ENCODE measurements around the gene PICK1. TPM values are rescaled to one million over a fixed set of nuclear protein-coding genes. Genes with fewer than 3 reads are reported as not detected.
"Not testable (repeated sequence)": the region's sequence is repeated elsewhere in the genome, so short reads cannot be mapped to it uniquely, and the experiment has no call there.

The PICK1 gene
- total RNA-seq, 1 donor from 2014 or later: 13.5 TPM

- peak; percentile 90 for DNase-seq (ENCODE audit: low spot score)
These were observed 54.0 kb downstream of the PICK1 start for GRCh38 chr22:38110863-38111852.

DNA sequence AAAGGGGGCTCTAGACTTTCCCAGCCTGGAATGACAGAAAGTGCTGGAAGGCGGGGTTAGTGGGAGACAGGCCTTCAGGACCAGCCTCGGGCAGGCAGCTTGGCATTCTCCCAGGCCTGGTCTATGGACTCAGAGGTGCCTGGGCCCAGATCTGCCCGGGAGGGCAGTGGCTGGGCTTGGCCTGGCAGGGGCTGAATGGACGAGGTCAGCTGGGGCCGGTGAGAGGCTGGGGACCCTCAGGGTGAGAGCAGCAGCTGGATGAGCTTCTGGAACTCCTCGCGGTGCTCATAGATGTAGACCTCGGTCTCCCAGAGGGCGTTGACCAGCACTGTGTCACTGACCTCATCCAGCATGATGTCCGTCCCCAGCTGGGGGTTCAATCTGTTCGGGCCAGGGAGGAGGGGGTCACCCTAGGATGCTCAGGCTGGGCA lies 54.7 kb downstream of the PICK1 start:
- no peak for DNase-seq (ENCODE audit: low spot score)

DNA sequence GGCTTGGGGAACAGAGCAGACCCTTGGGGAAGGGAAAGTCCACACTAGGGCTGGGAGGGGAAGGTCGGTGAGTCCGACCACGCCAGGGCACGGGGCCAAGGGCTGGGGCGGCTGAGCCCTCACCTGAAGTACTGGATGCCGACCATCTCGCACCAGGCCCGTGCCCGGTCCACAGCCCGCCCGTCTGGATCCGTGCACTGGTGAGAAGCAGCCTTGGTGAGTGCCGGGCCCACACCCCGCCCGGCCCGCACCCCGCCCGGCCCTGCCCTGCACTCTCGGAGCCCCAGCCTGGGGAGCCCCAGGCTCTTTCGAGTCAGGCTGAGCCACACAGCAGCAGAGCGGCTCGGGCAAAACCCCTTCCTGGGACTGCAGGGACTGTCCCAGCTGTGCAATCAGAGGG lies 55.2 kb downstream of the PICK1 start:
- DNase-seq (ENCODE audit: low spot score): no peak

GRCh38 chr22:38114484-38115398 lies 57.5 kb downstream of the PICK1 start:
- DNase-seq (ENCODE audit: low spot score): peak; percentile 94

DNA sequence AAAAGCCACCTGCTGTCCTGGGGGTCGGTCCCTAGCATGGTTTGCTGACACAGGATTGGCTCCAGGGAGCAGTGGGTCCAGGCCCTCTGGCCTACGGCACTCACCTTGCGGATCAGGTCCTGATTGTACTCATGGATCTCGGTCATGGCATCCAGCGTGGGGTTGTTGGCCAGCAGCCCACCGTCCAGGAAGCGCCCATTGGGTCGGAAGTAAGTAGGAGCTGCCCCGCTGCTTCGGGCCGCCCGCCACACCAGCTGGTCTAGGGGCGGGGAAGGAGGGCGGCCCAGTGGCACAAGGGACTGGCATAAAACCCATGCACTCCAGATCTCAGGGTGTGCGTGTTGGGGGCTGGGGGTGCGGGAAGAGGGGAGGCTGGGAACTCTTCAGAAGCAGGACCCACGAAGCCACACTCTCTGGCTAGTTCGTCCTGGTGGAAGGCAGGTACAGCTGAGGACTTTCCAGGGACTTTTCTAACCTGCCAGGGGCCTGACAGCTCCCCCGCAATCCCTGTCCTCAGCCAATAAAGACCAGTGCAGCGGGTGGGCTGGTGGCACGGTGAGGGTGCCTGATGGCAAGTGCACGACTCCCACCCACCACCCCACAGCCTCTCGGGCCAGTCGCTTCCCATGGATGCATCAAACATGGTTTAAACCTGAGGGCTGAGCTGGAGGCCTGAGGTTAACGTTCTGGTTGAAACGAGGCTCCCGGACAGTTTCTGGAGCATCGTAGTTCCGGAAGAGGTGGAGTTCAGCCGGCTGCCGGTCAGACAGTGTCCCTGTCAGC lies 58.4 kb downstream of the PICK1 start:
- no peak for DNase-seq (ENCODE audit: low spot score)

DNA sequence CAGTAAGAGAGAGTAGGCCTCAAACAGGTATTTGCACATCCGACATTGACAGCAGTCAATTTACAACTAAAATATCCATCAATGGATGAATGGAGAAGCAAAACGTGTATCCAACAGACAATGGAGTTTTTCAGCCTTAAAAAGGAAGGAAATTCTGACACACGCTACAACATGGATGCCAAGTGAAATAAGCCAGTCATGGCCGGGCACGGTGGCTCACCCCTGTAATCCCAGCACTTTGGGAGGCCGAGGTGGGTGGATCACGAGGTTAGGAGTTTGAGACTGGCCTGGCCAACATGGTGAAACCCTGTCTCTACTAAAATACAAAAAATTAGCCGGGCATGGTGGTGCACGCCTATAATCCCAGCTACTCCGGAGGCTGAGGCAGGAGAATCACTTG lies 60.4 kb downstream of the PICK1 start:
- not testable (repeated sequence) for DNase-seq (ENCODE audit: low spot score)

- DNase-seq (ENCODE audit: low spot score): no peak
These were observed 61.0 kb downstream of the PICK1 start for GRCh38 chr22:38118182-38118581.

- DNase-seq (ENCODE audit: low spot score): not testable (repeated sequence)
These were observed 61.5 kb downstream of the PICK1 start for GRCh38 chr22:38118747-38119146.

GRCh38 chr22:38120359-38121110 lies 63.3 kb downstream of the PICK1 start:
- no peak for DNase-seq (ENCODE audit: low spot score)

DNA sequence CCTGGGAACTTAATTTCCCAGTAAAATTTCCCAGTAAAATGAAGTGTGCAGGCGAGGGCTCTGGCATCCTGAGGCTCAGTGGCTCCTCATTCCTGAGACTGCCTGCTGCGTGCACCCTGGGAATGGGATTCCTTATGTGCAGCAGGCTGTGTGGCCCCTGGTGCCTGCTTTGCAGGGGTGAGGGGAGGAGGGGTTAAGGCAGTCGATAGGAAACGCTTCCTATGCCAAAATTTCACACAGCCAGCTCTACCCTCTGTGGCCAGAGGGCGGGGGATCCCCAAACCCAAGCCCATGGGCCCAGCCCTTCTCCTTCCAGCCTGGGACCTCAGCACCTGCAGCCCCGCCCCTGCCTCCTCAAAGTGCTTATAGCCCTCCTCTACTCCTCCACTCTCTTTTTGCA lies 65.4 kb downstream of the PICK1 start:
- no peak for DNase-seq (ENCODE audit: low spot score)

DNA sequence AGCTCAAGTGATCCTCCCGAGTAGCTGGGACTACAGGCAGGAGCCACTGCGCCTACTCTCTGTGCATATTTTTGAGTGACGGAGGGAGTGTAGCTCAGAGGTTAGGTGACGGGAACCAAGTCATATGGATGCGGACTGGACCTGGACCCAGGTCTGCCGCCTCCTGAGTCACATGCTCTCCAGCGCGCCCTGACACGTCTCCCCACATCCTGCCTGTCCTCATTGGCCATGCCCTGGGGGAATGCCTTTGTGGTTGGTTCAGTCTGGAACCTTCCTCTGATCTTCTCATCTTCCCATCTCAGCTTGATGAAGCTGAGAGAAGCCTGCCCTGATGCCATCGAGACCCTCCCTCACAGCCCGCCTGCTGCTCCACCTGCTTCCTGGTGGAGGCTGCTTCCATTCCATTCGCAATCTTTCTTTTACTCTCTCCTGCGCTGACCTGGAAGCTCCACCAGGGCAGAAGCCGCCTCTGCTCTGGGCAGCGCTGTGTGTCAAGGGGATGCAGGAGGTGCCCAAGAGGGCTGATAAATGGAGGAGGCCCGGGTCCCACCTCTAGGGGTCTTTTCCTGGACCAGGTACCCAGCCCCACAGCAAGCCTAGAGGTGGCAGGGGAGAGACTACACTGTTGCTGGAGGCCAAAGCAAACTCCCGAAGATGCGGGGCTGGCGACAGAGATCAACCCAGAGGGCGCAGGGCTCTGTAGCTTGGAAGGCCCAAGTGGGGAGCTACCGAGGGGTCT lies 67.2 kb downstream of the PICK1 start:
- DNase-seq (ENCODE audit: low spot score): no peak

- no peak for DNase-seq (ENCODE audit: low spot score)
These were observed 67.9 kb downstream of the PICK1 start for GRCh38 chr22:38125038-38125610.

Other genes with a start within 250 kb of the PICK1 start
- gene GCAT, start 249.5 kb upstream of the PICK1 start, total RNA-seq: 4.3 TPM
- gene GALR3, start 234.0 kb upstream of the PICK1 start, total RNA-seq: not detected
- gene ANKRD54, start 213.1 kb upstream of the PICK1 start, total RNA-seq: 15.6 TPM
- 258 TPM for gene EIF3L, start 208.0 kb upstream of the PICK1 start, total RNA-seq
- 44.7 TPM for gene MICALL1, start 151.1 kb upstream of the PICK1 start, total RNA-seq
- gene C22orf23, start 103.8 kb upstream of the PICK1 start, total RNA-seq: not detected
- gene POLR2F, start 103.7 kb upstream of the PICK1 start, total RNA-seq: 56.9 TPM
- not detected for gene SOX10, start 72.8 kb upstream of the PICK1 start, total RNA-seq
- gene SLC16A8, start 26.8 kb downstream of the PICK1 start, total RNA-seq: not detected
- 1.8 TPM for gene BAIAP2L2, start 53.3 kb downstream of the PICK1 start, total RNA-seq
- gene PLA2G6, start 124.4 kb downstream of the PICK1 start, total RNA-seq: 54.1 TPM
- gene MAFF, start 144.6 kb downstream of the PICK1 start, total RNA-seq: 101 TPM
- 84.4 TPM for gene TMEM184B, start 215.6 kb downstream of the PICK1 start, total RNA-seq